HG03565 (cell line): Measurements from ENCODE around the gene PPM1H.
A peak's percentile ranks its signal among the peaks of the same experiment; 100 is the strongest.
"Not testable (repeated sequence)": the region's sequence is repeated elsewhere in the genome, so short reads cannot be mapped to it uniquely, and the experiment has no call there.

Source experiments
- ATAC-seq: cut with Tn5 transposase; IDR thresholded peaks from one replicate; pipeline ENCODE4 v1.9.1; 2021; ENCODE audit warnings: mild to moderate bottlenecking, moderate library complexity; ENCODE audit not compliant: unreplicated experiment

The PPM1H gene

DNA sequence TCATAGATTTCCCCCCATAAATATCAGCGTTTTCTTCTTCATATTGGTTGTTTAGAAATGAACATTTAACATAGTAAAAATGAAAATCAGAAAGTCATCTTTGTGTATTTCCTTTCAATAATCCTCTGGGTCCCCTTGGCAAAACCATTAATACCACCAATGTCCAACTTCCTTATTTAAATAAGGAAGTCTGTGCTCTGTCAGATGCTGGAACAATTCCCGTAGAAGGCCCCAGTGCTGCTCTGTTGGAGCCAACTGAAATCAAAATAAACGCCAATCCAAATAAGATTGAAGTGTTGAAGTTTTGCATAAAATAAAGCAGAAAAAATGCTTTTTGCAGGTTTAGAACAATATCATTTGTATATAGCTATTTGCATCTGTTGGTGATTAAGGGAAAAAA lies 93.1 kb downstream of the PPM1H start:
- no peak for ATAC-seq

- ATAC-seq, result no peak
These were observed 94.1 kb downstream of the PPM1H start for GRCh38 chr12:62840806-62841205.

GRCh38 chr12:62839869-62840660 lies 94.9 kb downstream of the PPM1H start:
- ATAC-seq, result no peak

DNA sequence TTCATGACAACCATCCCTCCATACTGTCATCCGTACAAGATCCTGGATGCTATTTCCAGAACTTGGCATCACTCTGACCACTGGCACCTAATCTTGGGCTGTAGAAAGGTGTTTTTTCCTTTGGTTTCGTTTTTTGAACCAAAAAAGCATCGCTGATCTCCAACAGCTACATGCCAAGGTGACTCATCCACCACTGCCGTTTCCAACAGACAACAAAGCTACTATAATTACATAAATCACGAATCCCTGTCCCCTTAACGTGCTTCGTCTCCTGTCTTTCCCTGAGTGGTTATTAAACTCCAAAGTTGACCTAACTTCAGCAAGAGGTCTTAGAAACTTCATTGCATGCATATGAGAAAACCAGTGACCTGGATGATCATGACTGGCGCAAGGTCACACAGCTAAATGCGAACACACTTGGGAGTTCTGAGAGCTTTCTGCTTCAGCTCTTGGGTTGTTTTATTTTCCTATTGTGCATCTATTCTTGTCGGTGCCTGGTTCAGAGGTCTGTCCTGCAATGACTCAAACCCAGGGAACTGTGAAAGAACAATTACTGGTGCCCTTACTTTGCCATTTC lies 99.9 kb downstream of the PPM1H start:
- ATAC-seq, result peak; percentile 70

- no peak for ATAC-seq
These were observed 100.5 kb downstream of the PPM1H start for GRCh38 chr12:62834406-62834805.

- ATAC-seq, result no peak
These were observed 101.3 kb downstream of the PPM1H start for GRCh38 chr12:62833634-62834033.

- ATAC-seq, result no peak
These were observed 102.4 kb downstream of the PPM1H start for GRCh38 chr12:62832558-62832957.

- ATAC-seq, result no peak
These were observed 102.9 kb downstream of the PPM1H start for GRCh38 chr12:62832027-62832426.

DNA sequence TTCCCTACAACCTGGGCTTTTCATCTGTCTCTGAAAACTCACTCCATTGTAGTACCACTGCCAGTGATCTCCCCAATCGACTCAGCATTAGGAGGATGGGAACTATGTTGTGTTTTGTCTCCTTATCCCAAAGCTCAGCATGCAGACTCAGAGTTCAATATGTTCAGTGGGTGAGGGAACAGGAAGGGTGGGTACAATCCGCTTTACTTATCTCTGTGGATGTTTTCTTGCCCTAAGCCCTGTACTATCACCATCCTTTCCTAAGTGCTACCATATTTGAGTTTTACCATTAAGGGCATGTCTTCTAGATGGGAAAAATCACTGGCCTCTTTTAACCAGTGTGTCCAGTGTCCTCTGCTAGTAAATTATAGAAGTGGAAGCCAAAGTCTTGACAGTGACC lies 107.1 kb downstream of the PPM1H start:
- no peak for ATAC-seq

GRCh38 chr12:62827042-62827441 lies 107.9 kb downstream of the PPM1H start:
- ATAC-seq, result no peak

GRCh38 chr12:62817556-62818271 lies 117.2 kb downstream of the PPM1H start:
- ATAC-seq, result no peak

- no peak for ATAC-seq
These were observed 120.7 kb downstream of the PPM1H start for GRCh38 chr12:62814243-62814642.

DNA sequence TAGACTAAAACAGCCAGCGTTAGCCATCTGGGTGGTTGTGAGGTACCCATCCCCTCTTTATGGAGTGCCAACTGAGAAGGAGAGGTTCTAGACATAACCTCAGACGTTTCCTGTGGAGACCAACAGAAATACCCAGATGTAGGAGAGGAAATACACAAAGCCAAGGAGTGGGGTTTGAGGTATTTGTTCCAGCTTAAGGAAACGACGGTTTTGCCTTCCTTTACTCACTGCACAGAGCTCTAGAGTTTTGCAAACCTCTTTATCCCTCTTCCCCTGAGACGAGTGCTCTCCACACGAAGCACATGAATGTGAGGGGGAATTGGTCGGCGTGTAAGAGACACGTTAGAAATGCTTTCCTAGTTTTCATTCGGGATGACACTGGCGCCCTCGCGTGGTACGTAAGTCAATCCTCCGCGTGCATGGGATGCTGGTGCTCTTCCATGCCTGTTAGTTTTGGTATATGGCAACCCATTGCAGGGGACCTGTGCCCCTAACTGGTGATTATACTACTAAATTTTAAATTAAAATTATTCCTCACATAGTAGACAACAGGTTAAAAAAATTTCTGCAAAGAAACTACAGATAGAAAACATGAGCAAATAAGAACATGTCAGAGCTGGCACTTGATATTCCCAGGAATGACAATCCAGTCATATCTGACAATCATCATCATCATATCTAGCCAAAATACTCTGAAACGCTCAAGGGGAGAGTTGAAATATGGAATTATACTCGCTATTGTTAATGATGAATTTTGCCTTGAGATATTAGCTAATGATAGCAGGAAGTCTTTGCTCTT lies 121.7 kb downstream of the PPM1H start:
- peak; percentile 40 for ATAC-seq

DNA sequence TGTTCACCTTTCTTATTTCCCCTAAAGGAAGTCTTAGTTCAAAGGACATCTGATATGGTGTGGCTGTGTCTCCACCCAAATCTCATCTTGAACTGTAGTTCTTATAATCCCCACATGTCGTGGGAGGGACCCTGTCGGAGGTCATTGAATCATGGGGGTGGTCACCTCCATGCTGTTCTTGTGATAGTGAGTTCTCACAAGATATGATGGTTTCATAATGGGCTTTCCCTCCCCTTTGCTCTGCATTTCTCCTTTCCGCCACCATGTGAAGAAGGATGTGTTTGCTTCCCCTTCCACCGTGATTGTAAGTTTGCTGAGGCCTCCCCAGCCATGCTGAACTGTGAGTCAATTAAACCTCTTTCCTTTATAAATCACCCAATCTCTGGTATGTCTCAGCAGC lies 123.5 kb downstream of the PPM1H start:
- ATAC-seq, result not testable (repeated sequence)

DNA sequence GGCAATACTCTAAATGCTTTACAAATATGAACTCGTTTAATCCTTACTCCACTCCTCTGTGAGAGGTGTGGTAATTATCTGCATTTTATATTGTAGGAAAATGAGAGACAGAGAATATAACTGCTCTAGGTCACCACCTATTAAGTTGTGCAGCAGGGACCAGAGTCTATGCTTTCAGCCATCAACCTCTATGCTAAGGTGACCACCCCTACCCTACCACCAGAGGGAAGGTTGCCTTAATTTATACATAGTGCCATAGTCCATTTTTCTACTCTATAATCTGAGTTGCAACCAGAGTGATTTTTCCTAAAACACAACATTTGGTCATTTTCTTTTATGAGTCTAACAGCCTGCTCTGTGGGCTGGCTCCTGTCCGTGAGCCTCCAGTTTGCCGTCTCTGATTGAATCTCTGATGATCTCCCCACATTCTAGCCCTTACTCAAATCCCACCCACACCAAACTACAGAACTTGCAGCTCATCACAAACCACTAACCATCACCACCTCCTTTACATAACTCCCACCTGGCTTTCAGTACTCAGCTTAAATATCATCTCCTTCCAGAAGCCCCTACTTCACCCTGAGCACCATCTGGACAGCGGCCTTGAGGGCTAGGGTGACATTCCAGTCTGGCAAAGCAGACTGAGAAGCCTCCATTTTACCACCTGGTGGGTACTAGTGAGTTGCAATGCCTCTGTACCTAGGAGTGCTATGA lies 126.6 kb downstream of the PPM1H start:
- ATAC-seq, result peak; percentile 77

DNA sequence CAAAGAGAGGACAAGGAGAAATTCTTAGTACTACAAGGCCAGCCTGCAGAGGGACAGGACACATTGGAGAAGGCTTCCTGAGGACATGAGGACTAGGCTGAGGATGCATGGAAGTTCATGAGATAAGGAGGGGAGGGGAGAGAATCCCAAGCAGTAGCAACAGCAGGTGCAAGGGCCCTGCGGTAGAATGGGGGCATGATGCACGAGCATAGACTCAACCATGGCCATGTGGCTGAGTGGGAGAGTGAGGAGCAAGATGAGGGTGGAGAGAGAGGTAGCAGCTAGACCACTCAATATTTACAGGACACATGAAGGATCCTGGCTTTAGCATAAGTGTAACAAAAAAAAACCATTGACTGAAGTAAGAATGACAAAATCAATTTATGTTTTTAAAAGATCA lies 128.1 kb downstream of the PPM1H start:
- no peak for ATAC-seq

- ATAC-seq, result no peak
These were observed 128.6 kb downstream of the PPM1H start for GRCh38 chr12:62806244-62806836.

- peak; percentile 39 for ATAC-seq
These were observed 129.4 kb downstream of the PPM1H start for GRCh38 chr12:62805517-62805916.

DNA sequence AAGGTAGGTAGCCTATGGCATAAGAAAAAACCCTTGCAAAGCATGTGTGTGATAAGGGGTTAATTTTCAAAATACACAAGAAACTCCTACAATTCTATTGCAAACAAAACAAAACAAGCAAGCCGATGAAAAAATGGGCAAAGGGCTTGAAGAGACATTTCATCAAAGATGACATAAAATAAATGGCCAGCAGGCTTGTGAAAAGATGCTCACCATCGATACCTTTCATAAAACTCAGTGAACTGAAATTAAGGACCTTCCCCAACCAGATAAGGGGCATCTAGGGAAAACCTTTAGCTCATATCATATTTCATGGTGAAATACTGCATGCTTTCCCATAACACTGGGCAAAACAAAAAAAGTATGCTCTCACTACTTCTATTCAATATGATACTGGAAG lies 131.2 kb downstream of the PPM1H start:
- ATAC-seq, result no peak

GRCh38 chr12:62802984-62803383 lies 132.0 kb downstream of the PPM1H start:
- no peak for ATAC-seq
